Nephron (organoid): ENCODE results near the gene HOXC5.
"Not testable (repeated sequence)": the region's sequence is repeated elsewhere in the genome, so short reads cannot be mapped to it uniquely, and the experiment has no call there.

ENCODE experiments used
- H3K27ac Mint-ChIP-seq, 3 experiments: 2 replicates each; pipeline ENCODE4 v1.8.0; 2020; ENCODE audit warnings: mixed read lengths in 3 of 3, mild to moderate bottlenecking in 2 of 3, moderate library complexity in 1 of 3
- H3K27me3 Mint-ChIP-seq: 2 replicates; pipeline ENCODE4 v1.8.0; 2021; ENCODE audit warnings: low read depth, mild to moderate bottlenecking, moderate library complexity, mixed read lengths
- H3K36me3 Mint-ChIP-seq: 2 replicates; pipeline ENCODE4 v1.8.0; 2020; ENCODE audit warnings: low read depth, mixed read lengths
- H3K4me1 Mint-ChIP-seq: 2 replicates; pipeline ENCODE4 v1.8.0; 2020; ENCODE audit warnings: mixed read lengths
- H3K4me3 Mint-ChIP-seq, 3 experiments: 2 replicates each; pipeline ENCODE4 v1.8.0; 2020; ENCODE audit warnings: mild to moderate bottlenecking in 3 of 3, mixed read lengths in 3 of 3, moderate library complexity in 2 of 3
- H3K9me3 Mint-ChIP-seq: 2 replicates; pipeline ENCODE4 v1.8.0; 2020; ENCODE audit warnings: mixed read lengths
- CTCF ChIP-seq, 3 experiments: fragments of 200-600 bp; sonication (generic); IDR thresholded peaks; one replicate each; pipeline ENCODE4 v1.5.0; 2021; ENCODE audit warnings: antibody characterized with exemption in 3 of 3; ENCODE audit not compliant: unreplicated experiment in 3 of 3

Gene HOXC5

GRCh38 chr12:54040648-54041047 lies 7.8 kb downstream of the HOXC5 start:
- H3K27me3 Mint-ChIP-seq, result peaks cover 10% of the 10 kb centered on the region
- no peaks in the 10 kb centered on the region for H3K36me3 Mint-ChIP-seq
- no peak for TF ChIP-seq CTCF (IDR thresholded peaks at IDR 0.05; ENCODE audit: unreplicated experiment in 3 of 3)
- peaks cover 92% of the 10 kb centered on the region for H3K4me1 Mint-ChIP-seq
- peak overlapping the region; percentile 91 to 95 (median 95) for H3K27ac Mint-ChIP-seq
- peak overlapping the region; percentile 79 to 86 (median 86) for H3K4me3 Mint-ChIP-seq
- H3K9me3 Mint-ChIP-seq, result no peaks in the 10 kb centered on the region

- peaks cover 13% of the 10 kb centered on the region for H3K27me3 Mint-ChIP-seq
- no peak for TF ChIP-seq CTCF (IDR thresholded peaks at IDR 0.05; ENCODE audit: unreplicated experiment in 3 of 3)
Observed at GRCh38 chr12:54041097-54041690, 8.3 kb downstream of the HOXC5 start.

GRCh38 chr12:54042033-54042432 lies 9.2 kb downstream of the HOXC5 start:
- H3K27ac Mint-ChIP-seq, result peak overlapping the region; percentile 45 to 90 (median 85)
- H3K27me3 Mint-ChIP-seq, result peaks cover 19% of the 10 kb centered on the region
- not testable (repeated sequence) for H3K36me3 Mint-ChIP-seq, H3K9me3 Mint-ChIP-seq
- H3K4me1 Mint-ChIP-seq, result peaks cover 89% of the 10 kb centered on the region
- peak overlapping the region in 2 of 3 experiments; percentile 20 to 41 for H3K4me3 Mint-ChIP-seq

More at GRCh38 chr12:54041097-54041690, 8.3 kb downstream of the HOXC5 start:
- H3K9me3 Mint-ChIP-seq, result no peaks in the 10 kb centered on the region
- peaks cover 92% of the 10 kb centered on the region for H3K4me1 Mint-ChIP-seq
- no peak overlapping the region for H3K27ac Mint-ChIP-seq
- H3K4me3 Mint-ChIP-seq, result peak overlapping the region in 2 of 3 experiments; percentile 27 to 48
- peaks cover 1% of the 10 kb centered on the region for H3K36me3 Mint-ChIP-seq

- Mint-ChIP-seq H3K27ac (peak overlapping the region; percentile 83 to 90 (median 85)), H3K4me3 (peak overlapping the region; percentile 51 to 79 (median 56)), H3K4me1 (peaks cover 85% of the 10 kb centered on the region), H3K9me3 (no peaks in the 10 kb centered on the region), H3K36me3 (peaks cover 6% of the 10 kb centered on the region), H3K27me3 (peaks cover 28% of the 10 kb centered on the region)
- no peak for TF ChIP-seq CTCF (IDR thresholded peaks at IDR 0.05; ENCODE audit: unreplicated experiment in 3 of 3)
Observed at GRCh38 chr12:54042970-54043853, 10.4 kb downstream of the HOXC5 start.

GRCh38 chr12:54044425-54045103 lies 11.7 kb downstream of the HOXC5 start:
- peaks cover 85% of the 10 kb centered on the region for H3K4me1 Mint-ChIP-seq
- no peaks in the 10 kb centered on the region for H3K9me3 Mint-ChIP-seq
- H3K27ac Mint-ChIP-seq, result peak overlapping the region; percentile 83 to 90 (median 85)
- no peak for TF ChIP-seq CTCF (IDR thresholded peaks at IDR 0.05; ENCODE audit: unreplicated experiment in 3 of 3)
- peak overlapping the region; percentile 51 to 79 (median 56) for H3K4me3 Mint-ChIP-seq
- H3K36me3 Mint-ChIP-seq, result peaks cover 16% of the 10 kb centered on the region
- H3K27me3 Mint-ChIP-seq, result peaks cover 36% of the 10 kb centered on the region

- Mint-ChIP-seq H3K4me3 (peak overlapping the region; percentile 51 to 79 (median 56)), H3K36me3 (peaks cover 19% of the 10 kb centered on the region), H3K4me1 (peaks cover 85% of the 10 kb centered on the region), H3K9me3 (no peaks in the 10 kb centered on the region), H3K27ac (peak overlapping the region in 2 of 3 experiments; percentile 85 to 90), H3K27me3 (peaks cover 39% of the 10 kb centered on the region)
- TF ChIP-seq CTCF (IDR thresholded peaks at IDR 0.05; ENCODE audit: unreplicated experiment in 3 of 3), result no peak
Observed at GRCh38 chr12:54045401-54045800, 12.6 kb downstream of the HOXC5 start.
